Measurements from ENCODE around the gene FAM193B. TPM values are rescaled to one million over a fixed set of nuclear protein-coding genes. Genes with fewer than 3 reads are reported as not detected.
"Not testable (repeated sequence)": the region's sequence is repeated elsewhere in the genome, so short reads cannot be mapped to it uniquely, and the experiment has no call there.

FAM193B gene
- total RNA-seq, 2 experiments from 2014 or later, result 71.4 to 76.7 TPM

GRCh38 chr5:177537389-177538361, 16.7 kb downstream of the FAM193B start:
- ChIA-PET CTCF (interaction anchor here (1.4 to 1.8 kb wide), 2 partner anchors 37 to 147 kb away, joined by 3 to 6 read pairs; no protein-coding TSS in a partner anchor), POLR2A (interaction anchor here (0.9 to 1.3 kb wide), 2 partner anchors 16 to 61 kb away, joined by 3 read pairs; no protein-coding TSS in a partner anchor)
- H3K27ac Mint-ChIP-seq, result no peak overlapping the region
- peaks cover 16% of the 10 kb centered on the region for H3K36me3 Mint-ChIP-seq (ENCODE audit: low read depth)
- intact Hi-C loops (cut with micrococcal nuclease), result no loop called here
- no peak for TF ChIP-seq CTCF (IDR thresholded peaks at IDR 0.05)
- H3K4me3 Mint-ChIP-seq, result no peak overlapping the region
- H3K4me1 Mint-ChIP-seq (ENCODE audit: low read depth), result peaks cover 4% of the 10 kb centered on the region
- no peaks in the 10 kb centered on the region for H3K27me3 Mint-ChIP-seq
- ATAC-seq (no peak), DNase-seq (no peak)
- H3K9me3 Mint-ChIP-seq, result no peaks in the 10 kb centered on the region

DNA sequence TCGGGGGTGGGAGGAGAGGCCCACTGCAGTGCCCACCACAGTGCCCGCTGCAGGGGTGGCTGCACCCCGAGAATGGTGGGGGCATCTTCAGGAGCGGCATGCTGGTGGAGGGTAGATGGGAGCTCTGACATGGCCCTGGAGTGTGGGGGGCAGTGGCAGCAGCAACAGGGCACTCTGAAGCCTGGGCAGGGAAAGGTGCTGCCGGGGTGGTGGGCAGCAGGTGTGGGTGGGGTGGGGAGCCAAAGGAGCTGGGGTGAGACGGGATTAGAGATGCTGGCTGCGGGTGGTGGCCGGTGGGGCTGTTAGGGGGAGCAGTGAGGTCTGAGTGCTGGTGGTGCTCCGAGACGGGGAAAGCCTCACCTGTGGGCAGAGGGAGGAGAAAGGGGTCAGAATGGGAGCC, 18.0 kb downstream of the FAM193B start:
- Mint-ChIP-seq H3K4me3 (no peak overlapping the region), H3K27me3 (no peaks in the 10 kb centered on the region), H3K4me1 (ENCODE audit: low read depth) (peaks cover 4% of the 10 kb centered on the region), H3K9me3 (no peaks in the 10 kb centered on the region), H3K27ac (no peak overlapping the region), H3K36me3 (ENCODE audit: low read depth) (peaks cover 20% of the 10 kb centered on the region)
- ChIA-PET CTCF (interaction anchor here (0.9 to 1.4 kb wide), 2 partner anchors 146 to 464 kb away, joined by 3 to 4 read pairs; no protein-coding TSS in a partner anchor), POLR2A (interaction anchor here (0.6 kb wide), 1 partner anchor 329 kb away, joined by 3 read pairs; no protein-coding TSS in a partner anchor)
- DNase-seq (no peak), ATAC-seq (no peak)
- TF ChIP-seq CTCF (IDR thresholded peaks at IDR 0.05), result no peak
- intact Hi-C loops (cut with micrococcal nuclease), result no loop called here

DNA sequence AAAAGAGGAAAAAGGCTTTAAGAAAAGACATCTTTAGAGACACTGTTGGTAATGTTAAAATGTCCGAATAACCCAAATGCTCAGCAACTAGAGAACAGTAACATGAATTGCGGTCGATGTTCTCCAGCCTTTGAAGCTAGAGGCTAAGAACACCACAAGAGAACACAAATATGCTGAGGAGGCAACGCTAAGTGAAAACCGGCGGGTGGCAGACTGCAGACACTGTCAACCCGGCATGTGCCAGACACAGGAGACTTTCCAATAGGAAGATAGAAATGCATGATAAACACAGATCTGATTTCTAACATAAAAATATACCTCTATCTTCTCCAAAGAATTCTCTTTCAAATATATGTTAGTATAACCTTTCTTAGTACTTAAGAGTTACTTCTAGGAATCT, 19.2 kb downstream of the FAM193B start:
- H3K9me3 Mint-ChIP-seq, result no peaks in the 10 kb centered on the region
- ATAC-seq (no peak), DNase-seq (no peak)
- H3K36me3 Mint-ChIP-seq (ENCODE audit: low read depth), result peaks cover 16% of the 10 kb centered on the region
- H3K27me3 Mint-ChIP-seq, result no peaks in the 10 kb centered on the region
- CTCF ChIA-PET, result interaction anchor here (1.0 to 1.5 kb wide), 2 partner anchors 34 to 132 kb away, joined by 3 read pairs; no protein-coding TSS in a partner anchor
- no peaks in the 10 kb centered on the region for H3K4me1 Mint-ChIP-seq (ENCODE audit: low read depth)
- POLR2A ChIA-PET, result no interaction called here
- H3K27ac Mint-ChIP-seq, result no peak overlapping the region
- no peak overlapping the region for H3K4me3 Mint-ChIP-seq
- intact Hi-C loops (cut with micrococcal nuclease), result no loop called here
- no peak for TF ChIP-seq CTCF (IDR thresholded peaks at IDR 0.05)

DNA sequence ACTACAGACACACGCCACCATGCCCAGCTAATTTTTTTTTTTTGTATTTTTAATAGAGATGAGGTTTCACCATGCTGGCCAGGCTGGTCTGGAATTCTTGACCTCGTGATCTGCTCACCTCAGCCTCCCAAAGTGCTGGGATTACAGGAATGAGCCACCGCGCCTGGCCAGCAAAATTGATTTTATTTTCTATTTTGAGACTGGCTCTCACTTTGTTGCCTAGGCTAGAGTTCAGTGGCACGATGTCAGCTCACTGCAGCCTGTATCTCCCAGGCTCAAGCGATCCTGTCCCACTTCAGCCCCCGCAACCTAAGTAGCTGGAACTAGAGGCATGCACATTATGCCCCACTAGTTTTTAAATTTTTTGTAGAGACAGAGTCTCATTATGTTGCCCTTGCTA, 19.9 kb downstream of the FAM193B start:
- intact Hi-C loops (cut with micrococcal nuclease); H3K27me3 Mint-ChIP-seq; DNase-seq; H3K9me3 Mint-ChIP-seq; H3K4me3 Mint-ChIP-seq; ATAC-seq; H3K4me1 Mint-ChIP-seq (ENCODE audit: low read depth); H3K27ac Mint-ChIP-seq: not testable (repeated sequence)
- ChIA-PET CTCF (interaction anchor here (1.0 to 1.5 kb wide), 3 partner anchors 33 to 421 kb away, joined by 3 read pairs; no protein-coding TSS in a partner anchor), POLR2A (interaction anchor here (0.9 kb wide), 1 partner anchor 9 kb away, joined by 3 read pairs; no protein-coding TSS in a partner anchor)
- peaks cover 16% of the 10 kb centered on the region for H3K36me3 Mint-ChIP-seq (ENCODE audit: low read depth)

- no peaks in the 10 kb centered on the region for H3K27me3 Mint-ChIP-seq
- ChIA-PET POLR2A (interaction anchor here (0.7 kb wide), 1 partner anchor 8 kb away, joined by 3 read pairs; no protein-coding TSS in a partner anchor), CTCF (interaction anchor here (0.6 kb wide), 1 partner anchor 414 kb away, joined by 4 read pairs; no protein-coding TSS in a partner anchor)
- no peak overlapping the region for H3K4me3 Mint-ChIP-seq
- no peaks in the 10 kb centered on the region for H3K9me3 Mint-ChIP-seq
- H3K27ac Mint-ChIP-seq, result peak overlapping the region; percentile 35
- H3K4me1 Mint-ChIP-seq (ENCODE audit: low read depth), result no peaks in the 10 kb centered on the region
- ATAC-seq (no peak), DNase-seq (no peak)
- intact Hi-C loops (cut with micrococcal nuclease), result no loop called here
- no peak for TF ChIP-seq CTCF (IDR thresholded peaks at IDR 0.05)
- H3K36me3 Mint-ChIP-seq (ENCODE audit: low read depth), result peaks cover 10% of the 10 kb centered on the region
Observed at GRCh38 chr5:177531209-177531940, 23.0 kb downstream of the FAM193B start.
